HCT116 (cell line): ENCODE data around the gene ADA. TPM values are rescaled to one million over a fixed set of nuclear protein-coding genes. Genes with fewer than 3 reads are reported as not detected.

ENCODE experiments used
- ATAC-seq: fragments of 200-7000 bp; cut with Tn5 transposase; 2 replicates; pipeline ENCODE4 v1.9.1; 2020; ENCODE audit warnings: mild to moderate bottlenecking, moderate library complexity
- BruUV-seq: library from RNA; stranded (reverse); fragments of 400-500 nt; replicated peaks from 2 replicates; lab custom pipeline; 2021; lab: Mats Ljungman, UMichigan
- CTCF ChIA-PET: fragments of 300-600 bp; sonication (Branson Sonifier 250); formaldehyde crosslinking; loops from one replicate; lab custom pipeline; 2021; ENCODE audit warnings: antibody characterized with exemption; lab: Charles Lee
- POLR2A ChIA-PET: fragments of 300-600, 350-600 bp; sonication (Branson Sonifier 250); formaldehyde crosslinking; loops from one replicate; lab custom pipeline; 2021; ENCODE audit warnings: antibody characterized with exemption; lab: Charles Lee
- RAD21 ChIA-PET, 2 experiments: fragments of 300-600 bp; sonication (Branson Sonifier 250); formaldehyde crosslinking; loops; one replicate each; lab custom pipeline; 2023; ENCODE audit warnings: low total read pairs in 2 of 2; ENCODE audit not compliant: uncharacterized antibody in 2 of 2, unreplicated experiment in 2 of 2, low non-redundant PET in 1 of 2; lab: Charles Lee
- DNase-seq: peaks from one replicate; pipeline ENCODE4 v3.0.0-alpha.2; 2010; ENCODE audit warnings: low read depth, low spot score
- H2AFZ ChIP-seq: fragments of 200-600 bp; shearing (Covaris generic), sonication (generic); 2 replicates; pipeline ENCODE4 v1.6.1; 2017; ENCODE audit warnings: low read depth, mixed run types, mixed read lengths, antibody characterized with exemption, low read length; ENCODE audit not compliant: poor library complexity, severe bottlenecking
- H3K27ac ChIP-seq: 2 replicates; pipeline ENCODE4 v1.5.1; 2012; ENCODE audit warnings: low read depth, low read length
- H3K27me3 ChIP-seq: fragments of 200-600 bp; sonication (generic); 2 replicates; pipeline ENCODE4 v1.6.1; 2016; ENCODE audit warnings: mixed run types, low read length, mixed read lengths; ENCODE audit not compliant: insufficient read depth
- H3K36me3 ChIP-seq, 2 experiments: fragments of 200-500 bp in 1 of 2; fragments of 200-600 bp in 1 of 2; sonication (Bioruptor generic) in 1 of 2; sonication (generic) in 1 of 2; 2 replicates each; pipeline versions ENCODE4 v1.5.1 to v1.6.1; 2014 to 2016; ENCODE audit warnings: low read length in 2 of 2, inconsistent platforms in 1 of 2, mixed read lengths in 1 of 2, mixed run types in 1 of 2; ENCODE audit not compliant: insufficient read depth in 2 of 2, control insufficient read depth in 1 of 2
- H3K4me1 ChIP-seq, 2 experiments: fragments of 200-600 bp in 1 of 2; sonication (generic) in 1 of 2; 2 replicates each; pipeline versions ENCODE4 v1.5.1 to v1.6.1; 2012 to 2017; ENCODE audit warnings: low read length in 2 of 2, inconsistent platforms in 1 of 2, mild to moderate bottlenecking in 1 of 2, mixed read lengths in 1 of 2, mixed run types in 1 of 2, moderate library complexity in 1 of 2; ENCODE audit not compliant: insufficient read depth in 2 of 2, control insufficient read depth in 1 of 2
- H3K4me2 ChIP-seq: fragments of 200-600 bp; sonication (generic); 2 replicates; pipeline ENCODE4 v1.6.1; 2017; ENCODE audit warnings: mixed run types, low read length, mixed read lengths
- H3K4me3 ChIP-seq, 2 experiments: fragments of 200-600 bp in 1 of 2; sonication (generic) in 1 of 2; replicated peaks in 1 of 2; 2 replicates each; pipeline ENCODE4 v1.5.1; 2011 to 2016; ENCODE audit warnings: low read length in 2 of 2, control low read depth in 1 of 2, low read depth in 1 of 2, mild to moderate bottlenecking in 1 of 2, mixed read lengths in 1 of 2, mixed run types in 1 of 2
- H3K79me2 ChIP-seq: fragments of 200-600 bp; sonication (generic); 2 replicates; pipeline ENCODE4 v1.6.1; 2017; ENCODE audit warnings: mild to moderate bottlenecking, mixed run types, low read length, moderate library complexity, mixed read lengths; ENCODE audit not compliant: insufficient read depth
- H3K9ac ChIP-seq: fragments of 200-600 bp; sonication (generic); 2 replicates; pipeline ENCODE4 v1.6.1; 2016; ENCODE audit warnings: low read length, mixed read lengths
- H3K9me2 ChIP-seq: fragments of 200-600 bp; sonication (generic), shearing (Covaris generic); 2 replicates; pipeline ENCODE4 v1.6.1; 2017; ENCODE audit warnings: mixed run types, mild to moderate bottlenecking, moderate library complexity; ENCODE audit not compliant: insufficient read depth
- H3K9me3 ChIP-seq, 2 experiments: fragments of 200-500 bp in 1 of 2; fragments of 200-600 bp in 1 of 2; sonication (Bioruptor generic) in 1 of 2; sonication (generic) in 1 of 2; 2 replicates each; pipeline ENCODE4 v1.6.1; 2014 to 2017; ENCODE audit warnings: low read length in 2 of 2, mixed read lengths in 2 of 2, inconsistent platforms in 1 of 2, low read depth in 1 of 2, mild to moderate bottlenecking in 1 of 2, mixed run types in 1 of 2, moderate library complexity in 1 of 2; ENCODE audit not compliant: control insufficient read depth in 1 of 2, insufficient read depth in 1 of 2
- H4K20me1 ChIP-seq: fragments of 200-600 bp; sonication (generic), shearing (Covaris generic); 2 replicates; pipeline ENCODE4 v1.6.1; 2017; ENCODE audit warnings: mixed run types, mild to moderate bottlenecking, moderate library complexity; ENCODE audit not compliant: insufficient read depth
- CEBPB ChIP-seq: IDR thresholded peaks from 2 replicates; pipeline ENCODE4 v1.6.1; 2012; ENCODE audit warnings: low read depth
- ELF1 ChIP-seq: IDR thresholded peaks from 2 replicates; pipeline ENCODE4 v1.6.1; 2012; ENCODE audit warnings: low read depth, borderline replicate concordance
- RAD21 ChIP-seq: IDR thresholded peaks from 2 replicates; pipeline ENCODE4 v1.6.1; 2012; ENCODE audit warnings: low read depth, mild to moderate bottlenecking
- YY1 ChIP-seq: IDR thresholded peaks from 2 replicates; pipeline ENCODE4 v1.6.1; 2011; ENCODE audit warnings: low read length, low read depth, moderate library complexity, mild to moderate bottlenecking; ENCODE audit not compliant: insufficient replicate concordance; ENCODE audit errors: extremely low read depth
- ZFX ChIP-seq: fragments of 450-650 bp; IDR thresholded peaks from 2 replicates; pipeline ENCODE4 v1.6.1; 2017
- intact Hi-C: fragments of 100-400 bp; cut with micrococcal nuclease; formaldehyde crosslinking; loops from 2 replicates; pipeline ENCODE4 v1.10.0; 2022
- total RNA-seq: library from RNA; stranded (reverse); gene quantifications from one replicate; pipeline ENCODE4 v1.2.1, GENCODE V29; 2021; ENCODE audit not compliant: unreplicated experiment
- TF ChIP-seq, protein P1 (sequence below): IDR thresholded peaks from 2 replicates; pipeline ENCODE4 v1.6.1; 2011; ENCODE audit warnings: mild to moderate bottlenecking, low read length, moderate library complexity; ENCODE audit not compliant: insufficient replicate concordance; ENCODE audit errors: extremely low read depth
- TF ChIP-seq, protein P2 (sequence below): IDR thresholded peaks from 2 replicates; pipeline ENCODE4 v1.6.1; 2012
- TF ChIP-seq, protein P3 (sequence below): IDR thresholded peaks from 2 replicates; pipeline ENCODE4 v1.6.1; 2012
- TF ChIP-seq, protein P4 (sequence below): IDR thresholded peaks from 2 replicates; pipeline ENCODE4 v1.6.1; 2012; ENCODE audit warnings: low read depth

Gene ADA
- total RNA-seq, 1 experiment from 2014 or later, result 25.9 TPM

DNA sequence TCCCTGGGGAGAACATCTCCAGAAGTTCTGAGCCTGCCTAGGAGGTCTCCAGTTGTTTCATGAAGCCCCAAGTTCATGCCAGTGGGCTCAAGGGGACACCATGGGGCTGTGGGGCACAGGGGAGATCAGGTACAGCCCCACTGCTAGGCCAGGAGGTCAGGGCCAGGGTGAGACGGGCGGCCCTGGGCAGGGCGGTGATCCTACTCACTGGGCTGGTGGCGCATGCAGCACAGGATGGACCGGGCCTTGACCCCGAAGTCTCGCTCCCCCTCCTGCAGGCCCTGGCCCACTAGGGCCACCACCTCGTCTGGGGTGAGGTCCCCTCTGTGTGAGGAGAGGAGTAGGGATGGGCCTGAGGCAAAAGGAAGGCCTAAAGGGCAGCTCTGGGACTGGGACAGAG is 26.1 kb downstream of the ADA start:
- RAD21 ChIA-PET, result no interaction called here
- Histone ChIP-seq H3K4me1 (no peaks in the 10 kb centered on the region), H2AFZ (no peak overlapping the region), H3K27ac (no peak overlapping the region), H4K20me1 (no peaks in the 10 kb centered on the region), H3K9me3 (peaks cover 0 to 3% of the 10 kb centered on the region in 2 experiments; a peak in 3 of 4 replicates), H3K79me2 (no peaks in the 10 kb centered on the region), H3K9me2 (no peaks in the 10 kb centered on the region), H3K36me3 (peaks cover under 1 to 32% of the 10 kb centered on the region in 2 experiments; a peak in 3 of 4 replicates), H3K9ac (no peak overlapping the region), H3K27me3 (no peaks in the 10 kb centered on the region), H3K4me2 (no peak overlapping the region), H3K4me3 (no peak overlapping the region)
- DNase-seq, result no peak
- TF ChIP-seq ZFX (no peak), ELF1 (no peak), YY1 (no peak), CEBPB (no peak), RAD21 (no peak)
- TF ChIP-seq, protein P1, sequence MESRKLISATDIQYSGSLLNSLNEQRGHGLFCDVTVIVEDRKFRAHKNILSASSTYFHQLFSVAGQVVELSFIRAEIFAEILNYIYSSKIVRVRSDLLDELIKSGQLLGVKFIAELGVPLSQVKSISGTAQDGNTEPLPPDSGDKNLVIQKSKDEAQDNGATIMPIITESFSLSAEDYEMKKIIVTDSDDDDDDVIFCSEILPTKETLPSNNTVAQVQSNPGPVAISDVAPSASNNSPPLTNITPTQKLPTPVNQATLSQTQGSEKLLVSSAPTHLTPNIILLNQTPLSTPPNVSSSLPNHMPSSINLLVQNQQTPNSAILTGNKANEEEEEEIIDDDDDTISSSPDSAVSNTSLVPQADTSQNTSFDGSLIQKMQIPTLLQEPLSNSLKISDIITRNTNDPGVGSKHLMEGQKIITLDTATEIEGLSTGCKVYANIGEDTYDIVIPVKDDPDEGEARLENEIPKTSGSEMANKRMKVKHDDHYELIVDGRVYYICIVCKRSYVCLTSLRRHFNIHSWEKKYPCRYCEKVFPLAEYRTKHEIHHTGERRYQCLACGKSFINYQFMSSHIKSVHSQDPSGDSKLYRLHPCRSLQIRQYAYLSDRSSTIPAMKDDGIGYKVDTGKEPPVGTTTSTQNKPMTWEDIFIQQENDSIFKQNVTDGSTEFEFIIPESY, result no peak
- TF ChIP-seq, protein P2, sequence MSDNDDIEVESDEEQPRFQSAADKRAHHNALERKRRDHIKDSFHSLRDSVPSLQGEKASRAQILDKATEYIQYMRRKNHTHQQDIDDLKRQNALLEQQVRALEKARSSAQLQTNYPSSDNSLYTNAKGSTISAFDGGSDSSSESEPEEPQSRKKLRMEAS, result no peak
- TF ChIP-seq, protein P3, sequence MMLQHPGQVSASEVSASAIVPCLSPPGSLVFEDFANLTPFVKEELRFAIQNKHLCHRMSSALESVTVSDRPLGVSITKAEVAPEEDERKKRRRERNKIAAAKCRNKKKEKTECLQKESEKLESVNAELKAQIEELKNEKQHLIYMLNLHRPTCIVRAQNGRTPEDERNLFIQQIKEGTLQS, result no peak
- TF ChIP-seq, protein P4, sequence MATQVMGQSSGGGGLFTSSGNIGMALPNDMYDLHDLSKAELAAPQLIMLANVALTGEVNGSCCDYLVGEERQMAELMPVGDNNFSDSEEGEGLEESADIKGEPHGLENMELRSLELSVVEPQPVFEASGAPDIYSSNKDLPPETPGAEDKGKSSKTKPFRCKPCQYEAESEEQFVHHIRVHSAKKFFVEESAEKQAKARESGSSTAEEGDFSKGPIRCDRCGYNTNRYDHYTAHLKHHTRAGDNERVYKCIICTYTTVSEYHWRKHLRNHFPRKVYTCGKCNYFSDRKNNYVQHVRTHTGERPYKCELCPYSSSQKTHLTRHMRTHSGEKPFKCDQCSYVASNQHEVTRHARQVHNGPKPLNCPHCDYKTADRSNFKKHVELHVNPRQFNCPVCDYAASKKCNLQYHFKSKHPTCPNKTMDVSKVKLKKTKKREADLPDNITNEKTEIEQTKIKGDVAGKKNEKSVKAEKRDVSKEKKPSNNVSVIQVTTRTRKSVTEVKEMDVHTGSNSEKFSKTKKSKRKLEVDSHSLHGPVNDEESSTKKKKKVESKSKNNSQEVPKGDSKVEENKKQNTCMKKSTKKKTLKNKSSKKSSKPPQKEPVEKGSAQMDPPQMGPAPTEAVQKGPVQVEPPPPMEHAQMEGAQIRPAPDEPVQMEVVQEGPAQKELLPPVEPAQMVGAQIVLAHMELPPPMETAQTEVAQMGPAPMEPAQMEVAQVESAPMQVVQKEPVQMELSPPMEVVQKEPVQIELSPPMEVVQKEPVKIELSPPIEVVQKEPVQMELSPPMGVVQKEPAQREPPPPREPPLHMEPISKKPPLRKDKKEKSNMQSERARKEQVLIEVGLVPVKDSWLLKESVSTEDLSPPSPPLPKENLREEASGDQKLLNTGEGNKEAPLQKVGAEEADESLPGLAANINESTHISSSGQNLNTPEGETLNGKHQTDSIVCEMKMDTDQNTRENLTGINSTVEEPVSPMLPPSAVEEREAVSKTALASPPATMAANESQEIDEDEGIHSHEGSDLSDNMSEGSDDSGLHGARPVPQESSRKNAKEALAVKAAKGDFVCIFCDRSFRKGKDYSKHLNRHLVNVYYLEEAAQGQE, result no peak
- BruUV-seq, result no TSS peak
- CTCF ChIA-PET, result no interaction called here
- intact Hi-C loops, result no loop called here
- POLR2A ChIA-PET, result no interaction called here
- ATAC-seq, result no peak
